Upper lobe of right lung (tissue), 1 donor: ENCODE measurements around the gene CHCHD3. TPM values are rescaled to one million over a fixed set of nuclear protein-coding genes. Genes with fewer than 3 reads are reported as not detected.

ENCODE experiments used
- ATAC-seq: fragments of 200-7000 bp; cut with Tn5 transposase; one replicate; pipeline ENCODE4 v1.9.1; 2020; ENCODE audit warnings: mild to moderate bottlenecking, moderate library complexity
- DNase-seq: peaks from one replicate; pipeline ENCODE4 v3.0.0-alpha.2; 2020
- H3K27ac ChIP-seq: fragments of 200-600 bp; one replicate; pipeline ENCODE4 v1.8.0; 2022
- H3K27me3 ChIP-seq: fragments of 200-600 bp; one replicate; pipeline ENCODE4 v1.8.0; 2022; ENCODE audit warnings: mild to moderate bottlenecking
- H3K36me3 ChIP-seq: fragments of 200-600 bp; one replicate; pipeline ENCODE4 v1.8.0; 2022
- H3K4me1 ChIP-seq: fragments of 200-600 bp; one replicate; pipeline ENCODE4 v1.8.0; 2022
- H3K4me3 ChIP-seq: fragments of 200-600 bp; one replicate; pipeline ENCODE4 v1.8.0; 2022; ENCODE audit warnings: mild to moderate bottlenecking
- H3K9me3 ChIP-seq: fragments of 200-600 bp; one replicate; pipeline ENCODE4 v1.8.0; 2022
- CTCF ChIP-seq: fragments of 200-600 bp; IDR thresholded peaks from one replicate; pipeline ENCODE4 v1.8.0; 2022; ENCODE audit warnings: antibody characterized with exemption
- intact Hi-C: fragments of 100-400 bp; cut with DNase I; formaldehyde crosslinking; loops from one replicate; pipeline ENCODE4 v1.11.0; 2022
- total RNA-seq: library from RNA; stranded (reverse); fragmentation: NEBNext Ultra II Directional; extraction: Animal tissue kit (Norgen Biotek cat#: 25700); gene quantifications from one replicate; pipeline ENCODE4 v1.2.1, GENCODE V29; 2021
- donor health status: DM: no; HTN: yes; CAD: no; lungs with severe emphysema.

Gene CHCHD3
- total RNA-seq, 1 donor from 2014 or later: 43.0 TPM

GRCh38 chr7:132941428-132941827 is 140.5 kb downstream of the CHCHD3 start:
- ATAC-seq: no peak
- Histone ChIP-seq H3K4me1 (no peaks in the 10 kb centered on the region), H3K9me3 (no peaks in the 10 kb centered on the region), H3K36me3 (no peaks in the 10 kb centered on the region), H3K27me3 (no peaks in the 10 kb centered on the region), H3K27ac (no peak overlapping the region), H3K4me3 (no peak overlapping the region)
- intact Hi-C loops: no loop called here
- DNase-seq: no peak
- no peak for TF ChIP-seq CTCF

- Histone ChIP-seq H3K4me1 (no peaks in the 10 kb centered on the region), H3K27me3 (no peaks in the 10 kb centered on the region), H3K27ac (no peak overlapping the region), H3K36me3 (no peaks in the 10 kb centered on the region), H3K4me3 (no peak overlapping the region), H3K9me3 (no peaks in the 10 kb centered on the region)
- ATAC-seq (no peak), DNase-seq (no peak)
- intact Hi-C loops: no loop called here
- no peak for TF ChIP-seq CTCF
Observed at GRCh38 chr7:132940084-132940483, 141.8 kb downstream of the CHCHD3 start.

DNA sequence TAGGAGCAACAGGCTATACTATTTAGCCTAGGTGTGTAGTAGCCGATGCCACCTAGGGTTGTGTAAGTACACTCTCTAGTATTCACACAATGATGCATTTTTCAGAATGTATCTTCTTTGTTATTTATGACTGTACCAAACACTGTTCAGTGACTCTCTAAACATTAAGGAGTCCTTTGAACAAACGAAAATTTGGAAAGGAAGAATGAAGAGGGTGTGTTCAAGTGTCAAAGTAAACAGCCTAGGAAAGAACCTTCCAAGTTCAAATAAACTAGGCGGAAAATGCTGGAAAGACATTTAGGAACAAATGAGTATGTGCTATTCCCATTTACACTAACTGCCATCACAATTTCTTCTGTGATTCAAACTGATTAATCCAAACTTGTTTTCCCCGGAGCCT is 142.4 kb downstream of the CHCHD3 start:
- H3K9me3 ChIP-seq: no peaks in the 10 kb centered on the region
- intact Hi-C loops: no loop called here
- ATAC-seq: no peak
- no peak overlapping the region for H3K27ac ChIP-seq
- DNase-seq: no peak
- TF ChIP-seq CTCF: no peak
- no peaks in the 10 kb centered on the region for H3K36me3 ChIP-seq
- no peak overlapping the region for H3K4me3 ChIP-seq
- H3K4me1 ChIP-seq: no peaks in the 10 kb centered on the region
- H3K27me3 ChIP-seq: no peaks in the 10 kb centered on the region

DNA sequence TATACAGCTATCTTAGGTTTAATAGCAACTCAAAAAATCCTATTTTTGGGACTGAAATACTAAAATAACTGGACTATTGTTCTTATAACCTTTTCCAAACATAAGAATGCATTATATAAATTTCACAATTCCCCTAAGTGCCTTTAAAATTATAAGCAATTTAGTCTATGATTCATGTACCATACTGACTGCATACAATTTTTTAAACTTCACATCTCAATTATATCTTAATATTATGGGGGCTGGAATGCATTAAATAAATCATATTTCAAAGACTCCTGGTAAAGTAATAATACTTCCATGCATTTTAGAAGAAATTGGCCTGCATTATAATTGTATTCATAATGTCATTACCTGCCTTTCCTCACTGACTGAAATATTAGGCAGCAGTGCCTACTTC is 144.6 kb downstream of the CHCHD3 start:
- H3K36me3 ChIP-seq: no peaks in the 10 kb centered on the region
- H3K4me3 ChIP-seq: no peak overlapping the region
- DNase-seq: no peak
- no peaks in the 10 kb centered on the region for H3K4me1 ChIP-seq
- H3K27ac ChIP-seq: no peak overlapping the region
- no peaks in the 10 kb centered on the region for H3K27me3 ChIP-seq
- ATAC-seq: no peak
- no peak for TF ChIP-seq CTCF
- no peaks in the 10 kb centered on the region for H3K9me3 ChIP-seq
- intact Hi-C loops: no loop called here

DNA sequence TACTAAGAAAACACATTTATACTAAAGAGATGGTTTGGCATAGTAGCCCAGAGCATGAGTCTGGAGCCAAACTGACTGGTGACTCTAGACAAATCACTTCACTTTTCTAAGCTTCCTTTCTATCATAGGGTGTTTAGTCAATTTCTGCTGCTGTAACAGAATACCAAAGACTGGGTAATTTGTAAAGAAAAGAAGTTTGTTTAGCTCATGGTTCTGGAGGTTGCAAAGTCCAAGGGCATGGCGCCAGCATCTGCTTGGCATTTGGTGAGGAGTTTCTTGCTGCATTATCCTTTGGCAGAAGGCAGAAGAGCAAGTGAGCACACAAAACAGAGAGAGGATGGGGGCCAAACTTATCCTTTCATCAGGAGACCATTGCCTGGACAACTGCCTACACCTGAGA is 146.3 kb downstream of the CHCHD3 start:
- intact Hi-C loops: no loop called here
- no peak for TF ChIP-seq CTCF
- H3K27me3 ChIP-seq: no peaks in the 10 kb centered on the region
- ATAC-seq (no peak), DNase-seq (no peak)
- H3K9me3 ChIP-seq: no peaks in the 10 kb centered on the region
- H3K4me3 ChIP-seq: no peak overlapping the region
- no peaks in the 10 kb centered on the region for H3K4me1 ChIP-seq
- no peak overlapping the region for H3K27ac ChIP-seq
- H3K36me3 ChIP-seq: no peaks in the 10 kb centered on the region

DNA sequence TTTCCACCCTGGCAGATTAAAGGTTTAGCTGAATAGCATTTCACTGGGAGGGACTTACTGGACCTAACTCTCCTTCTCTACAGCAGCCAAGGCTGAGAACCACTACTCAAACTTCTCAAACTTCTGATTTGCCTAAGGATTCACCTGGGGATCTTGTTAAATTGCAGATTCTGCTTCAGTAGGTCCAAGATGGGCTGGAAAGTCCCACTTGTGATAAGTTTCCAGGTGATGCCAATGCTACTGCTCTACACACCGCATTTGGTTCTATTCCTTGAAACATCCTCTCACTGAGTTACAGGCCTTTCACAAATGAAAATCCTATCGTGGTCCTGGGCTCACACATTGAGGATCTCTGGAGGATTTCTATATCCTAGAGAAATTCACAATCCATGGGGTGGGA is 147.9 kb downstream of the CHCHD3 start:
- Histone ChIP-seq H3K4me3 (no peak overlapping the region), H3K36me3 (no peaks in the 10 kb centered on the region), H3K4me1 (no peaks in the 10 kb centered on the region), H3K27ac (no peak overlapping the region), H3K27me3 (no peaks in the 10 kb centered on the region), H3K9me3 (no peaks in the 10 kb centered on the region)
- ATAC-seq (no peak), DNase-seq (no peak)
- intact Hi-C loops: no loop called here
- no peak for TF ChIP-seq CTCF
